ENCODE results near the gene OTX1. TPM values are rescaled to one million over a fixed set of nuclear protein-coding genes. Genes with fewer than 3 reads are reported as not detected.

The OTX1 gene
- total RNA-seq, 2 experiments from 2014 or later: 1.0 to 2.9 TPM

- BruUV-seq (replicated peaks): no TSS peak
- Histone ChIP-seq H3K4me2 (ENCODE audit: low read length) (peak overlapping the region; percentile 24; the same call in 1 of the 2 replicates), H3K4me3 (ENCODE audit: low read depth, low read length, poor library complexity, severe bottlenecking) (no peak overlapping the region), H3K27ac (ENCODE audit: low read depth, low read length, poor library complexity, severe bottlenecking) (no peak overlapping the region), H3K4me1 (ENCODE audit: insufficient read depth, low read length, poor library complexity, severe bottlenecking) (peaks cover 5% of the 10 kb centered on the region), H3K9me2 (ENCODE audit: insufficient read depth, low read length) (no peaks in the 10 kb centered on the region), H4K20me1 (ENCODE audit: insufficient read depth, low read length) (no peaks in the 10 kb centered on the region), H2AFZ (ENCODE audit: low read length) (no peak overlapping the region), H3K9me3 (ENCODE audit: low read length) (no peaks in the 10 kb centered on the region), H3K36me3 (ENCODE audit: insufficient read depth, low read length) (no peaks in the 10 kb centered on the region), H3K79me2 (ENCODE audit: insufficient read depth, low read depth, low read length) (no peaks in the 10 kb centered on the region)
- TF ChIP-seq CTCF (conservative IDR thresholded peaks at IDR 0.05; ENCODE audit: low read length) (no peak), EZH2phosphoT487 (IDR thresholded peaks at IDR 0.05; ENCODE audit: borderline replicate concordance, low read depth, low read length) (no peak)
- ChIA-PET CTCF (ENCODE audit: unreplicated experiment) (no interaction called here), POLR2A (interaction anchor here (0.6 to 0.7 kb wide), 2 partner anchors 105 to 935 kb away, joined by 3 read pairs; no protein-coding TSS in a partner anchor)
- intact Hi-C loops (cut with micrococcal nuclease; ENCODE audit: unreplicated experiment): no loop called here
- DNase-seq (ENCODE audit: low spot score): no peak
Observed at GRCh38 chr2:63047321-63048279, 3.0 kb upstream of the OTX1 start.

DNA sequence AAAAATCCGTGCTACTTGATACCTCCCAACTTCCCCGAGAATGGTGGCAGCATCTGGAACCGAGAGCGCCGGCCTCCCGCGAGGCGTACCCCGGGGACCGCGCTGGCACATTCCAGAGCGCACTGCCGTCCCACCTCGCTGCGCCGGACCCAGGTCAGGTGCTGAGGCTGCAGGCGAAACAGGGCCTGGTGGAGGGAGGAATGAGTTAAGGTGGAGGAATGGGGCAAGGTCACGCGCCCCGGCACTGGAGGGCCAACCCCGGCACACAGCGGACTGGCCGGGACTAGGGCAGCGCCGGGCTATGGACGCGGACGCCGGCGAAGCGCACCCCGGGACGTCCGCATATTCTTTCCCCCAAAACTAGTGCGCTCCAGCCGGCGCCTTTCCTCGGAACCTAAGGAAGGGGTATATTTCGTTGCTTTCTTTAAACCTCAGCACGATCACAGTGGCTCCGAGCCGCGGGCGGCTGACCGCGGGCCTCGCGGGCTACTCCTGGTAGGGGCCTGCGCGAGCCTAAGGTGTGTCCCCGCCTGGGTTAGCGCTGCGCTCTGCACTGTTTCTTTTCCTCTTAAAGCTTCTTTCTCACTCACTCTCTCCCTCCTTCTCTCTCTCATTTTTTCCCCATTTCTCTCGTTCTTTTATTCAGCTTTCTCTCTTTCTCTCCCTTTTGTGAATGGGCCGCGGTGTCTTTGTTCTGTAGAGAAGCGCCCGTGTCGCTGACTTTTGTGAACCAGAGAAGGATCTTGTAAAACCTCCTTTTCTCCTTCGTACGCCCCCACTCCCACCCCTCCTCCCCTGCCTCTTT, 2.1 kb upstream of the OTX1 start:
- Histone ChIP-seq H3K4me2 (ENCODE audit: low read length) (no peak overlapping the region), H3K36me3 (ENCODE audit: insufficient read depth, low read length) (no peaks in the 10 kb centered on the region), H4K20me1 (ENCODE audit: insufficient read depth, low read length) (no peaks in the 10 kb centered on the region), H3K4me3 (ENCODE audit: low read depth, low read length, poor library complexity, severe bottlenecking) (no peak overlapping the region), H3K4me1 (ENCODE audit: insufficient read depth, low read length, poor library complexity, severe bottlenecking) (peaks cover 5% of the 10 kb centered on the region), H2AFZ (ENCODE audit: low read length) (no peak overlapping the region), H3K27ac (ENCODE audit: low read depth, low read length, poor library complexity, severe bottlenecking) (no peak overlapping the region), H3K9me2 (ENCODE audit: insufficient read depth, low read length) (no peaks in the 10 kb centered on the region), H3K79me2 (ENCODE audit: insufficient read depth, low read depth, low read length) (no peaks in the 10 kb centered on the region), H3K9me3 (ENCODE audit: low read length) (no peaks in the 10 kb centered on the region)
- POLR2A ChIA-PET: interaction anchor here (0.6 kb wide), 1 partner anchor 31 kb away, joined by 12 read pairs; no protein-coding TSS in a partner anchor
- TF ChIP-seq CTCF (conservative IDR thresholded peaks at IDR 0.05; ENCODE audit: low read length) (no peak), EZH2phosphoT487 (IDR thresholded peaks at IDR 0.05; ENCODE audit: borderline replicate concordance, low read depth, low read length) (no peak)
- no peak for DNase-seq (ENCODE audit: low spot score)
- CTCF ChIA-PET (ENCODE audit: unreplicated experiment): no interaction called here
- no TSS peak for BruUV-seq (replicated peaks)
- intact Hi-C loops (cut with micrococcal nuclease; ENCODE audit: unreplicated experiment): no loop called here
